Inflammatory macrophage treated with lipopolysaccharide for 4 hours (primary cell): ENCODE measurements around the gene AP4M1.
"Not testable (repeated sequence)": the region's sequence is repeated elsewhere in the genome, so short reads cannot be mapped to it uniquely, and the experiment has no call there.

Experiments
- DNase-seq: peaks from one replicate; pipeline ENCODE4 v3.0.0-alpha.2; 2020

The AP4M1 gene

DNA sequence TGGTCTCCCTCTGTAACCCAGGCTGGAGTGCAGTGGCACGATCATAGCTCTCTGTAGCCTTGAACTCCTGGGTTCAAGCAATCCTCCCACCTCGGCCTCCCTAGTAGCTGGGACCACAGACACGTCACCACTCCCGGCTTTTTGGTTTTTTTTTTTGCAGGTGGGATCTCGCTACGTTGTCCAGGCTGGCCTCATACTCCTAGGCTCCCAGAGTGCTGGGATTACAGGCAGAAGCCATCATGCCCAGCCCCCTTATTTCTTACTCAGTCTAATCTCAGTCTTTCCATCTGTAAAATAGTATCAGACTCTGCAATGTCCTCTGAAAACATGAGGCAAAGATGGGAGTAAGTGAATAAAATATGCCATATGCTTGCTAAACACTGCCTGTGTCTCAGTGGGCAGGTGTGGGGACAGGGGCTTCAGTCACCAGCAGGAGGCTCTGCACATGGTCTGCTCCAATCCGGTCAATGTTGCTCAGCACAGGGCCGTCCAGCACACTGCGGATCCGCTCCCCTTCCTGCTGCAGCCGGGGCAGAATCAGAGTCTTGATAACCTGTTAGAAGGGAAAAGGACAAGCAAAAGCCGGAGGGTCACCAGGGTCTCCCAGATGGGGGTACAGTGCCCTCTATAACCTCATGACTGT, 8.2 kb downstream of the AP4M1 start:
- no peak for DNase-seq

DNA sequence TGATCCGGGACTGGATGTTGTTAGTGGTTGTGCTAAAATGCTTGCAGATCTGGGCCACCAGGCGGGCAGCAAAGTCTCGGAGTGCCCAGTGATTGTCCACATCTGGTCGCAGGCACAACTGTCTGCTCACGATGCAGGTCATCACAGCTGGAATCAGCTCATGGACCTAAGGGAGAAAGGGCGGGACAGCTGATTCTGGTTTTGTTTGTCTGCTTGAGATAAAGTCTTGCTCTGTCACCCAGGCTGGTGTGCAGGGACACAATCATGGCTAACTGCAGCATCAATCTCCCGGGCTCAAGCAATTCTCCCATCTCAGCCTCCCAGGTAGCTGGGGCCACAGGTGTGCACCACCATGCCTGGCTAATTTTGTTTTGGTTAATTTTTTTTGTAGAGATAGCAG, 9.7 kb downstream of the AP4M1 start:
- DNase-seq: no peak

DNA sequence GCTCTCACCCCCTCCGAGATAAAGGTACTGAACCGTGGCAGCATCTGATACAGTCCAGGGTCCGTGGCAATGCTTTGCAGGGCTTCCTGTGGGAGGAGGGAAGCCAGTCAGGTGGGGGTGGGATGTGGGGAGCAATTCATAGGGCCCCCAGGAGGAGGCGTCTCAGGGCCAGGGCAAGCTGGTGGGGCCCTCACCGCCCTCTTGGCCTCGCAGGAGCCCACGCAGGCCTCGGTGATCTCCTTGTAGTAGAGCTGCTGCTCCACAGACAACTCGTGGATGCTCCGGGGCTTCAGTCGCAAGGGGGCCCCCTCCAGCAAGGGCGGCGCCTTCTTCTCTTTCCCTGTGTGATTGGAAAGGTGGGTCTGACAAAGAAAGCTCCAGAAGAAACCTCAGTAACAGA, 10.5 kb downstream of the AP4M1 start:
- DNase-seq: no peak

DNA sequence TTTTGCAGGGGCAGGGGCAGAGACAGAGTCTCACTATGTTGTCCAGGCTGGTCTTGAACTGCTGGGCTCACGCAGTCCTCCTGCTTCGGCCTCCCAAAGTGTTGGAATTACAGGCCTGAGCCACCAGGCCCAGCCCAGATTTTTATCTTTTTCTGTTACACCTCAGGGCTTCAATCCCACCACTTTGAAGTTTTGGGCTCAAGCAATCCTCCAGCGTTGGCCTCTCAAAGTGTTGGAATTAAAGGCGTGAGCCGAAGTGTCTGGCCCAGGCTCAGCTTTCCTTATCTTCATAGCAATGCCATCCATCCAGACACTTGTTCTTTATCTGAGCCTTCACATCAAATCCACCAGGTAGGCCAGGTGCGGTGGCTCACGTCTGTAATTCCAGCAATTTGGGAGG, 13.6 kb downstream of the AP4M1 start:
- DNase-seq: no peak

DNA sequence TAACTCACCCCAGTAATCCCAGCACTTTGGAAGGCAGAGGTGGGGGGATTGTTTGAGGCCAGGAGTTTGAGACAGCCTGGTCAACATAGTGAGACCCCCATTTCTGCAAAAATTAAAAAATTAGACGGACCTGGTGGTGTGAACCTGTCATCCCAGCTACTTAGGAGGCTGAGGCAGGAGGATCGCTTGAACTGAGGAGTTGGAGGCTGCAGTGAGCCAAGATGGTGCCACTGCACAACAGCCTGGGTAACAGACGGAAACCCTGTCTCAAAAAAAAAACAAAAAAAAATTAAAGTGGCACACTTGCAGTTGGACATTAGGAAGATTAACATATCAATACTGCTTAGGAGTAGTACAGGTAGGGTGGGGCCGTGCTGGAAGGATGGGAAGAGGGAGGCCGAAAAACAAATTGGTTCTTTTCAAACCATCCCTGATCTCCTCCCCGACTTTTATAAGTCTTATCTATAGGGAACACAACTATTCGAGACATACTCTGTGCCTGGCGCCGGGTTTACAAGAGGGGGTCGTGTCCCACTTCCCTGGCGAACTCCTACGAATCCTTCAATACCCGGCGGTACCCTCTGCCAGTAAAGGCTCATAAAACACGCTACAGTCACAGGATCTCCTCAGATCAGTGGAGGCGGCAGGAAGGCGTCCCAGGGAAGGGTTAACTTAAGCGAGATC, 17.1 kb downstream of the AP4M1 start:
- no peak for DNase-seq

DNA sequence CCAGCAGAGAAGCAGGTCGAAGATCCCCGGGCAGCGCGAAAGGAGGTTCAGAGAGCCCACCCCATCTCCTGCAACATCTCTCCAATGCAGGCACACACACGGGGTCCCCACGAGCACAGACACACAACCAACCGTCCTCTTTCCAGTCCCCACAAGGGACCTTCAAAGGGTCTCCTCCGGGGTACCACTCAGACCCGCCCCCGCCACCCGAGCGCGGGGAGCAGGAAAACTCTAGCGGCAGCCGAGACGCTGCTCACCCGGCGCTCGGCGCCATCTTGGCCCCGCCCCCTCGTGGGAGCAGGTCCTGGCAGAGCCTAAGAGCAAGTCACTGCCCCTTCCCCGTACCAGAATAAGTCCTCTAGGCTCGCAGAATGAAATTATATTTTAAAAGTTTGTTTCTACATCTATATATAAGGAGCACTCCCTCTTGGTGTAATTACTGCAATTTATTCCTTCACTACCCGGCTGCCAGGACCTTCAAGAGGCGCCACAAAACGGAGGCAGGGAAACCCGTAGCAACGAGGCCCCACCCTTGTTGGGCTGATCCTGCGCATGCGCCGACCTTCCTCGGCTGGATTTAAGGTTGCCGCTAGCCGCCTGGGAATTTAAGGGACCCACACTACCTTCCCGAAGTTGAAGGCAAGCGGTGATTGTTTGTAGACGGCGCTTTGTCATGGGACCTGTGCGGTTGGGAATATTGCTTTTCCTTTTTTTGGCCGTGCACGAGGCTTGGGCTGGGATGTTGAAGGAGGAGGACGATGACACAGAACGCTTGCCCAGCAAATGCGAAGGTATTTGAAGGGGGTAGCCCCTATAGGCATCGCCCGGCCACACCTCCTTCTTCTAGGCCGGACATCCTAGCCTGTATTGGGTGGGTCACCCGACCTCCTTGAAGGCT, 17.9 kb downstream of the AP4M1 start, which contains the start of the genes CNPY4 and TAF6:
Gene CNPY4, plus strand, starts transcription at position 563 of the 898 bp plus-strand sequence. Its CDS starts 111 bp downstream, at position 674.
Gene TAF6, minus strand, starts transcription at position 287 of the 898 bp plus-strand sequence. CDS start 5,149 bp downstream, outside the sequence.
- DNase-seq: peak; percentile 94

DNA sequence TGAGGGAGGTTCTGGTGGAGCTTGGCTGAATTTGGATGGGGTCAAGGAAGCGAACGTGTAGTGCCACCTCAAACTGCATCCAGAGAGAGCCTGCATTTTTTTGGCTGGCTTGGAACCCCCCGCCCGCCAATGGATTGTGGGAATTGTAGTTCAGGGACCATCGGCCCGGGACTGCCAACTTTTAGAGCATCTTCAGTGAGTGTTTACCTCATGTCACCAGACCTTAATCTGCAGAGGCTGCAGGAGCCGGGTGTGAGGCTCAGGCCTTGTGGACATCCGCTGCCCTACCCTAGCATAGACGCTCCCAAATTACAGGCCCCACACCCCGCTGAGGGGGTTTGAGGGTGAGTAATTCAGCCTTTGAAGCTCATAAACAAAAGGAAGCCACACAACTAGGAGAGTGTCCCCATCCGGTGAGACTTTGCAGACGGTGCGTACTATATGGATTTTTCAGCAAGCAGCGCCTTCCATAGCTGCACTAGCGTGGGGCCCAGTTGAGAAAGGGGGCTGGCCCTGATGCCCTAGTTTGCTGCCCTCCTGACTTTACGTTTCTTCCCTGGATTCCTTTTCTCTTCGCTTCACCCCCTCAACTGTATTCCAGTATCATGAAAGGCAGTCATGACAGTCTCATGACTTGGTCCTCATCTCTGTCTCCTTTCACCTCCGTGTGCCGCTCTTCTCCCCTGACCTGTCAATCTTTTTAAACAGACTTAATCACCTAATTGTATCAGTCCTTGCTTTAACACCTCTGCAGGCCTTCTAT, 18.7 kb downstream of the AP4M1 start:
- no peak for DNase-seq

DNA sequence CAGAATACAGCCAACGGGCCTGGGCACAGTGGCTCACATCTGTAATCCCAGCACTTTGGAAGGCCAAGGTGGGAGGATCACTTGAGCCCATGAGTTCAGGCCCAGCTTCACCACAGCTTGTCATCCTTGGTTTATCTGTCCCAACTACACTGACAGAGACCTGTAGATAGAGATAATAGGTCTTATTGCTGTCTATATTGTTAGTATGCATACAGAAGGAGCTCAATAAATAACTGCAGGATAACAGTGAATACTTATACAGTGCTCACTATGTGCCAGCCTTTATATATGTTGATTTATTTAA, 19.2 kb downstream of the AP4M1 start:
- no peak for DNase-seq

DNA sequence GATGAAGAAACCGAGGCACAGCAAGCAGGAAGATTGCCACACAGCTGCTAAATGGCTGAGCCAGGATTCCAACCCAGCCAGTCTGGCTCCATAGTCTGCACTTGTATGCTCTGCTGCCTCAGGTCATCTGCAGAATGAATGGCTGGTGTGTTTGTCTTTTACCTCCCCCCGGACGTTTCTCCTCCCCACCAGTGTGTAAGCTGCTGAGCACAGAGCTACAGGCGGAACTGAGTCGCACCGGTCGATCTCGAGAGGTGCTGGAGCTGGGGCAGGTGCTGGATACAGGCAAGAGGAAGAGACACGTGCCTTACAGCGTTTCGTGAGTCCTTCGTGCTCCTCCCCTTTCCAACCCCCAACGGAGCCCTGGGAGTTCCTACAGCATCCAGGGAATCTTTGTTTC, 20.6 kb downstream of the AP4M1 start:
- no peak for DNase-seq

DNA sequence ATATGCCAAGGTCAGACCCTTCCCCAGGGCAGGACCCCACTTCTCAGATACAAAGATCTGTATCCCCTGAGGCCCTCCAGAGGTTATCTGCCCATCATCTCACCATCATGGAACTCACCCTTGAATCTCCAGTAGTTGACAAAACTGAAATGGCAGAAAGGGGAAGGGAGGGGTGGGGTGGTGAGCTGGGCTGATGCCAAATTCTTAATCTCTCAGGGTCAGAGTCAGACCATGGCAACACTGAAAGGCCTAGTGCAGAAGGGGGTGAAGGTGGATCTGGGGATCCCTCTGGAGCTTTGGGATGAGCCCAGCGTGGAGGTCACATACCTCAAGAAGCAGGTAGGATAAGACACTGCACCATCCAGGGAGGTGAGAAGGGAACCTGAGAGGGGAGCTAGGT, 21.1 kb downstream of the AP4M1 start:
- no peak for DNase-seq

DNA sequence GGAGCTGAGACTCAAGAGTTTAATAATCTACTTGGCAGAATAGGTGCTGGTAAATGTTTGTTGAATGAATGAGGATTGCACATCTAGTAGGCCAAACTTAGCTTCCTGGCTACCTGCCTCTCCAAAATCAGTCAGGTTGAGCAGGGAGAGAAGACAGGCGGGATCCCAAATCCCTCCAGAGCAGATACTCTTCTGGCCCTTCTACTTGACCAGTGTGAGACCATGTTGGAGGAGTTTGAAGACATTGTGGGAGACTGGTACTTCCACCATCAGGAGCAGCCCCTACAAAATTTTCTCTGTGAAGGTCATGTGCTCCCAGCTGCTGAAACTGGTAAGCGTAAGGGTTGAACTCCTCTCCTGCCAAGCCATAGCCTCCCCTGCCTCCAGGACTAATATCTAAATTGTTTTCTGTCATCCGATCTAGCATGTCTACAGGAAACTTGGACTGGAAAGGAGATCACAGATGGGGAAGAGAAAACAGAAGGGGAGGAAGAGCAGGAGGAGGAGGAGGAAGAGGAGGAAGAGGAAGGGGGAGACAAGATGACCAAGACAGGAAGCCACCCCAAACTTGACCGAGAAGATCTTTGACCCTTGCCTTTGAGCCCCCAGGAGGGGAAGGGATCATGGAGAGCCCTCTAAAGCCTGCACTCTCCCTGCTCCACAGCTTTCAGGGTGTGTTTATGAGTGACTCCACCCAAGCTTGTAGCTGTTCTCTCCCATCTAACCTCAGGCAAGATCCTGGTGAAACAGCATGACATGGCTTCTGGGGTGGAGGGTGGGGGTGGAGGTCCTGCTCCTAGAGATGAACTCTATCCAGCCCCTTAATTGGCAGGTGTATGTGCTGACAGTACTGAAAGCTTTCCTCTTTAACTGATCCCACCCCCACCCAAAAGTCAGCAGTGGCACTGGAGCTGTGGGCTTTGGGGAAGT, 23.1 kb downstream of the AP4M1 start:
- DNase-seq: no peak

DNA sequence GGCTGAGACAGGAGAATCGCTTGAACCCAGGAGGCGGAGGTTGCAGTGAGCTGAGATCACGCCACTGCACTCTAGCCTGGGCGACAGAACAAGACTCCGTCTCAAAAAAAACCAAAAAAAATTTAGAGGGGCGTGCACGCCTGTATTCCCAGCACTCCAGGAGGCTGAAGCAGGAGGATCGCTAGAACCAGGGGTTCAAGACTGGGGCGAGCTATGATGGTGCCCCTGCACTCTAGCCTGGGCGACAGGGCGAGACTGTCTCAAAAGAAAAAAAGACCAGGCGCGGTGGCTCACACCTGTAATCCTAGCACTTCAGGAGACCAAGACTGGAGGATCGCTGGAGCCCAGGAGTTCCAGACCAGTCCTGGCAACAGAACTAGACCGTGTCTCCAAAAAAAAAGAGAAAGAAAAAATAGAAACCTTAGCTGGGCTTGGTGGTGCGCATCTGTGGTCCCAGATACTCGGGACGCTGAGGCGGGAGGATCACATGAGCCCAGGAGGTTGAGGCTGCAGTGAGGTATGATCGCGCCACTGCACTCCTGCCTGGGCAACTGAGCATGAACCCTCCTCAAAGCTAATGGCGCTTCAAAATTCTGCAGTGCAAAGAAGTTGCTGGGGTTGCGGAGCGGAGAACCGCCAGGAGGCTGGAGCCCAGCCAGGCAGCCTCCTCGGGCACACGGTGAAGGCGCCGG, 24.9 kb downstream of the AP4M1 start:
- DNase-seq: no peak

DNA sequence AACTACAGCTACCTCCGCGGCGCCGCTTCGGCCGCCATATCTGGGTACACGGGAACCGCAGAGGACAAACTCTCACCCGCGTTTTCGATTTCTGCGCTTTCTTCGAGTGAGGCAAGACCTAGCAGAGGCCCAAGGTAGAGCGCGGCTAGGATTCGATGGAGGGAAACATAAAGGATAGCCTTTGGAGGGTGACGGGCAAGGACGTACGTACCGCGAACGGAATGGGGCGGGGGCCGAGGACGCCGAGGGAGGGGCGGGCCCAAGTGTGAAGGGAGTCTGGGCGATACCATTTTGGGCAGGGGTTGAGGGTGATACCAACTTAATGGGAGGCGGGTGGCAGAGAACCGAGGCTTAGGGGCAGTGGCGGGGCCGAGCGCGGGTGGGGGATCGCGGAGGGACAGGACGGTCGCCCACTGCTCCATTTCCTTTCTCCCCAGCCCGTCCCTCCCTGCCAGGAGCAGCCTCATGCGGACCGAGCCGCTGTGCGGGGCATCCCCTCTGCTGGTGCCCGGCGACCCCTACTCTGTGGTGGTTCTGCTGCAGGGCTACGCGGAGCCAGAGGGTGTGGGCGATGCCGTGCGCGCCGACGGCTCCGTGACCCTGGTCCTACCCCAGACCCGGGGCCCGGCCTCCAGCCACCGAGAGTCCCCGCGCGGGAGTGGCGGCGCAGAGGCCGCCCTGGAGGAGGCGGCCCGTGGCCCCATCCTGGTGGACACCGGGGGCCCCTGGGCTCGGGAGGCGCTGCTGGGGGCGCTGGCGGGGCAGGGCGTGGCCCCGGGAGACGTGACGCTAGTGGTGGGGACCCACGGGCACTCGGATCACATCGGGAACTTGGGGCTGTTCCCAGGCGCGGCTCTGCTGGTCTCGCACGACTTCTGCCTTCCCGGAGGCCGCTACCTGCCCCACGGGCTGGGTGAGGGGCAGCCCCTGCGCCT, 25.8 kb downstream of the AP4M1 start, which contains the start of gene MBLAC1:
Gene MBLAC1, plus strand, starts transcription at position 37 of the 935 bp plus-strand sequence. Its CDS starts 429 bp downstream, at position 466.
- peak; percentile 82 for DNase-seq

DNA sequence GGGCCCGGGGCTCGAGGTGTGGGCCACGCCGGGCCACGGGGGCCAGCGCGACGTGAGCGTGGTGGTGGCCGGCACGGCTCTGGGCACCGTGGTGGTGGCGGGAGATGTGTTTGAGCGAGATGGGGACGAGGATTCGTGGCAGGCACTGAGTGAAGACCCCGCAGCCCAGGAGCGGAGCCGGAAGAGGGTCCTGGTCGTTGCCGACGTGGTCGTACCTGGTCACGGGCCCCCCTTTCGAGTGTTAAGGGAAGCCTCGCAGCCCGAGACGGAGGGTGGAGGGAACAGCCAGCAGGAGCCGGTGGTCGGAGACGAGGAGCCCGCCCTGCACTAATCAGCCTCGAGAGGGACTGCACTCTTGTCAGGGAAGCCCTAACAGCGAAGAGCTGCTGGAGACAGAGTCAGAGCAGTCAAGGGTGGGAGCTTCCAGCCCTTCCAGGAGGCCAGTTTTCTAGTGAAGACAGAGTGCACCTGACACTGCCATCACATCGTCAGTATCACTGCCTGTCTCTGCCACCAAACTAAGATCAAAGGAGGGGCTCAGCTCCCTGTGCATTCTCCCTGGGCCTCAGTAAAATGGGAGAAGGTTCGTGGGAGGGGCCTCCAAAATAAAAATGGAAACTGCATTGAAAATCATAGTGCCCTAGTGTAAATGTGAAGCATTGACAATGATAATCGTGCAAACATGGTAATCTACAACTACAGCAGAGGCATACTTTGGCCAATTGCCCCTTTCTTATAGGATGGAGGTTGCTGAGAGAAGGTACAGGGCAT, 26.6 kb downstream of the AP4M1 start:
- DNase-seq: no peak

DNA sequence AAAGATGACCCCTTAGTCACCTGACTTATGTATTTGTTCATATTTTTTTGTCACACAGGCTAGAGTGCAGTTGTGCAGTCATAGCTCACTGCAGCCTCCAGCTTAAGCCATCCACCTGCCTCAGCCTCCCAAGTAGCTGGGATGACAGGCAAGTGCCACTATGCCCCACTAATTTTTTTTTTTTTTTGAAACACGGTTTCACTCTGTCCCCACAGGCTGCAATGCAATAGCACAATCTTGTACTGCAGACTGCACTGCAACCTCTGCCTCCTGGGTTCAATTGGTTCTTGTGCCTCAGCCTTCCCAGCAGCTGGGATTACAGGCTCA, 27.2 kb downstream of the AP4M1 start:
- no peak for DNase-seq

DNA sequence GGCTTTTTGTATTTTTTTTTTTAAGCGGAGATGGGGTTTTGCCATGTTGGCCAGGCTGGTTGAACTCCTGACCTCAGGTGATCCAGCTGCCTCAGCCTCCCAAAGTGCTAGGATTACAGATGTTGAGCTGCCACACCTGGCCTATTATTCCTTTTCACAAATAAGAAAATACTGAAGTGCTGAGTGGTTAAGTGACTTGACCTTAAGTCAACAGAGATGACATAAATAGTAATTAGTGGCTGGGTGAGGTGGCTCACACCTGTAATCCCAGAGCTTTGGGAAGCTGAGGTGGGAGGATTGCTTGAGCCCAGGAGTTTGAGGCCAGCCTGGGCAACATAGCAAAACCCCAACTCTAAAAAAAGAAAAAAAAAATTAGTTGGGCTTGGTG, 28.8 kb downstream of the AP4M1 start:
- DNase-seq: not testable (repeated sequence)

DNA sequence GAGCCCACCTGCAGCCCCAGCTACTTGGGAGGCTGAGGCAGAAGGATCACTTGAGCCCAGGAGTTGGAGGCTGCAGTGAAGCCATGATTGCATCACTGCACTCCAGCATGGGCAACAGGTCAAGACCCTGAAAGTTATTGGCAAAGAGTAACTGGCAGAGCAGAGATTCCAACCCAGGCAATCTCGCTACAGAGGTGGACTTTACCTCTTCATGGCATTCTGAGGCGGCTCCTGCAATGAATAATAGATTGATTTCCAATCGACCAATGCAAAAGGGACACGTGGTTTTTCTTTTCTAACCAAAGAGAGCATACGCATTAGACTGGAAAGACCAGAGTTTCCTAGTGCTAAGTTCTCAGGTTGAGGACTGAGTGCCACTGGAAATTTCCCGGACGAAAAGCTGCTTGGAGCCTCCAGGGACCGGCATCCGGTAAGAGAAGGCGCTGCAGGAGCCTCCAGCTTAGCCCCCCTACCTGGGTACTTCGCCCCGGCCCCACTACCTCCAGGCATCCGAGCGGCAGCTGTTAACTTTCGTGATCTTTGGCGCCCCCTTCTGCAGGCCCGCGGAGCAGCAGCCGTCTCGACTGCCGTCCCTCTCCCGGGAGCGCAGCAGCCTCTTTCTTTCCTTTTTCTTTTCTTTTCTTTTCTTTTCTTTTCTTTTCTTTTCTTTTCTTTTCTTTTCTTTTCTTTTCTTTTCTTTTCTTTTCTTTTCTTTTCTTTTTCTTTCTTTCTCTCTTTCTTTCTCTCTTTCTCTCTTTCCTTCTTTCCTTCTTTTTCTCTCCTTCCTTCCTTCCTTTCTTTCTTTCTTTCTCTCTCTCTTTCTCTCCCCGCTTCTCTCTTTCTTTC, 29.4 kb downstream of the AP4M1 start:
- peak; percentile 64 for DNase-seq

DNA sequence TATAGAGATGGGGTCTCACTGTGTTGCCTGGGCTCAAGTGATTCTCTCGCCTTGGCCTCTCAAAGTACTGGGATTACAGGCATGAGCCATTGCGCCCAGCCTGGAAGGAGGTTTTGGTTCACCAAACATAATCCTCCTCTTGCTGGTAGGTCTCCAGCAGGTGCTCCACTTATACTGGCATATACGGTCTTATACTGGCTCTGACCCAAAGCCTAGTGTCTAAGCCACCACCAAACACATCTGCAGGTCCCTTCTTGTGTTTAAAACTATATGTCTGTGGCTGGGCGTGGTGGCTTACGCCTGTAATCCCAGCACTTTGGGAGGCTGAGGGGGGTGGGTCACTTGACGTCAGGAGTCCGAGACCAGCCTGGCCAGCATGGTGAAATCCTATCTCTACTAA, 30.7 kb downstream of the AP4M1 start:
- no peak for DNase-seq
